GM12873 (cell line): ENCODE measurements around the gene TGFBR3.

Source experiments
- TF ChIP-seq, protein P1 (sequence below): IDR thresholded peaks from 2 replicates; pipeline ENCODE4 v1.5.1; 2012; ENCODE audit warnings: low read depth, mild to moderate bottlenecking, moderate library complexity, low read length, control low read depth; ENCODE audit not compliant: insufficient read depth; ENCODE audit errors: missing control alignments

Gene TGFBR3

DNA sequence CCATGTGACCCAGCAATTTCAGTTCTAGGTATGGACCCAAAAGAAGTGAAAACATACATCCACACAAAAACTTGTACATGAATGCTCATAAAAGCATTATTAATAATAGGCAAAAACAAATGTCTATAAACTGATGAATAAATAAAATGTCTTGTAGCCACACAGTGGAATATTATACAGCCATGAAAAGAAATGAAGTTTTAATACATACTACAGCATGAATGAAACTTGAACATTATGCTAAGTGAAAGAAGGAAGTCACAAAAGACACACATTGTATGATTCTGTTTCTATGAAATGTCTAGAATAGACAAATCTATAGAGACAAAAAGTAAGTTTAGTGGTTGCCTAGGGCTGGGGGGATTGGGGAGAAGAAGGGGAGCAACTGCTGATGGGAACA, 255.1 kb downstream of the TGFBR3 start:
- TF ChIP-seq, protein P1, sequence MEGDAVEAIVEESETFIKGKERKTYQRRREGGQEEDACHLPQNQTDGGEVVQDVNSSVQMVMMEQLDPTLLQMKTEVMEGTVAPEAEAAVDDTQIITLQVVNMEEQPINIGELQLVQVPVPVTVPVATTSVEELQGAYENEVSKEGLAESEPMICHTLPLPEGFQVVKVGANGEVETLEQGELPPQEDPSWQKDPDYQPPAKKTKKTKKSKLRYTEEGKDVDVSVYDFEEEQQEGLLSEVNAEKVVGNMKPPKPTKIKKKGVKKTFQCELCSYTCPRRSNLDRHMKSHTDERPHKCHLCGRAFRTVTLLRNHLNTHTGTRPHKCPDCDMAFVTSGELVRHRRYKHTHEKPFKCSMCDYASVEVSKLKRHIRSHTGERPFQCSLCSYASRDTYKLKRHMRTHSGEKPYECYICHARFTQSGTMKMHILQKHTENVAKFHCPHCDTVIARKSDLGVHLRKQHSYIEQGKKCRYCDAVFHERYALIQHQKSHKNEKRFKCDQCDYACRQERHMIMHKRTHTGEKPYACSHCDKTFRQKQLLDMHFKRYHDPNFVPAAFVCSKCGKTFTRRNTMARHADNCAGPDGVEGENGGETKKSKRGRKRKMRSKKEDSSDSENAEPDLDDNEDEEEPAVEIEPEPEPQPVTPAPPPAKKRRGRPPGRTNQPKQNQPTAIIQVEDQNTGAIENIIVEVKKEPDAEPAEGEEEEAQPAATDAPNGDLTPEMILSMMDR: no peak
